Stimulated activated CD8-positive, alpha-beta memory T cell treated with anti-CD3 and anti-CD28 coated beads, Interleukin-15, amount 100 ng/mL, for 48 hours (primary cell): ENCODE results near the gene DIPK2B.

Experiments
- DNase-seq, 2 donors: peaks; one replicate each; pipeline ENCODE4 v3.0.0-alpha.2; 2020; ENCODE audit warnings: low read depth in 2 of 2

DIPK2B gene

GRCh38 chrX:45157647-45158046 is 43.0 kb downstream of the DIPK2B start:
- DNase-seq, result no peak

GRCh38 chrX:45154462-45154861 is 46.2 kb downstream of the DIPK2B start:
- no peak for DNase-seq

- no peak for DNase-seq
Observed at GRCh38 chrX:45154033-45154360, 46.7 kb downstream of the DIPK2B start.
